Right lobe of liver (tissue), 4 donors: ENCODE measurements around the gene FOXP1.

Source experiments
- CTCF ChIP-seq, 4 donors: fragments of 200-600 bp in 3 of 4; fragments of 450-650 bp in 1 of 4; IDR thresholded peaks; one replicate each; pipeline versions ENCODE4 v1.5.1 to v1.8.0; 2016 to 2022; ENCODE audit warnings: antibody characterized with exemption in 4 of 4, mild to moderate bottlenecking in 2 of 4
- POLR2A ChIP-seq: fragments of 450-650 bp; IDR thresholded peaks from one replicate; pipeline ENCODE4 v1.6.1; 2017; ENCODE audit warnings: antibody characterized with exemption, mild to moderate bottlenecking
- donor health status: DM: no; HTN: no; CAD: no.
- donor health status: DM: no; HTN: no; CAD: no.
- donor health status: DM: no; HTN: yes; CAD: no.

GRCh38 chr3:71425491-71426071 lies 157.9 kb downstream of the FOXP1 start:
- TF ChIP-seq POLR2A = no peak
- TF ChIP-seq CTCF (IDR thresholded peaks at IDR 0.05) = no peak
